GM12878 (cell line): ENCODE results near the gene STAT4. TPM values are rescaled to one million over a fixed set of nuclear protein-coding genes. Genes with fewer than 3 reads are reported as not detected.

Source experiments
- CEBPZ ChIP-seq: fragments of 150-350 bp; IDR thresholded peaks from 2 replicates; pipeline ENCODE4 v1.6.1; 2016; ENCODE audit warnings: low read depth, low read length
- EGR1 ChIP-seq, 2 experiments: IDR thresholded peaks; 1 replicate in 1 of 2; 2 replicates in 1 of 2; pipeline ENCODE4 v1.6.1; 2011 to 2012; ENCODE audit warnings: low read depth in 2 of 2, low read length in 2 of 2, borderline replicate concordance in 1 of 2, mild to moderate bottlenecking in 1 of 2, moderate library complexity in 1 of 2
- FOS ChIP-seq: IDR thresholded peaks from 3 replicates; pipeline ENCODE4 v1.6.1; 2011; ENCODE audit warnings: borderline replicate concordance; ENCODE audit not compliant: insufficient read length; ENCODE audit errors: extremely low read depth
- NR2F1 ChIP-seq: fragments of 450-650 bp; conservative IDR thresholded peaks from 2 replicates; pipeline ENCODE4 v1.6.1; 2017; ENCODE audit warnings: mild to moderate bottlenecking
- PAX5 ChIP-seq: IDR thresholded peaks from 2 replicates; pipeline ENCODE4 v1.6.1; 2011; ENCODE audit warnings: low read depth, low read length, borderline replicate concordance
- RAD21 ChIP-seq: IDR thresholded peaks from 2 replicates; pipeline ENCODE4 v1.6.1; 2011; ENCODE audit warnings: mild to moderate bottlenecking, low read depth, low read length, moderate library complexity; ENCODE audit not compliant: insufficient read depth
- STAT1 ChIP-seq: fragments of 450-650 bp; conservative IDR thresholded peaks from 2 replicates; pipeline ENCODE4 v1.6.1; 2014; ENCODE audit warnings: antibody characterized with exemption, mild to moderate bottlenecking
- SUZ12 ChIP-seq: fragments of 200-600 bp; sonication (generic); IDR thresholded peaks from one replicate; pipeline ENCODE4 v1.6.1; 2018; ENCODE audit warnings: antibody characterized with exemption, mild to moderate bottlenecking; ENCODE audit not compliant: unreplicated experiment
- TARDBP ChIP-seq: IDR thresholded peaks from 2 replicates; pipeline ENCODE4 v1.6.1; 2016; ENCODE audit warnings: borderline replicate concordance
- TCF3 ChIP-seq: IDR thresholded peaks from 2 replicates; pipeline ENCODE4 v1.6.1; 2012; ENCODE audit warnings: low read depth, mild to moderate bottlenecking, low read length, borderline replicate concordance; ENCODE audit not compliant: insufficient read depth
- WRNIP1 ChIP-seq: IDR thresholded peaks from 2 replicates; pipeline ENCODE4 v1.6.1; 2011; ENCODE audit warnings: low read depth, low read length, improper control_type of control experiment, borderline replicate concordance
- polyA plus RNA-seq, 11 experiments: library from polyadenylated mRNA; depleted of rRNA in 4 of 11; unstranded in 6 of 11; stranded (reverse) in 5 of 11; fragments of >200 nt; fragmentation: Nextera tagmentation in 4 of 11; fragmentation: Illumina TruSeq in 1 of 11; extraction: Ambion mirVana in 4 of 11; extraction: Trizol in 1 of 11; gene quantifications; 1 replicate in 1 of 11; 2 replicates in 10 of 11; pipeline versions ENCODE4 v1.2.1 to v1.2.3, GENCODE V29; 2011 to 2016; ENCODE audit warnings: inconsistent platforms in 2 of 11, missing spikeins in 2 of 11, low read depth in 1 of 11
- total RNA-seq, 4 experiments: library from RNA; depleted of rRNA in 3 of 4; stranded (reverse); fragments of >200 nt in 3 of 4; fragmentation: Illumina TruSeq in 1 of 4; extraction: Trizol in 1 of 4; gene quantifications; 2 replicates each; pipeline versions ENCODE4 v1.2.1 to v1.2.3, GENCODE V29; 2013 to 2021

Gene STAT4
- total and polyA plus RNA-seq, 10 of the 15 experiments (the other 5 are each of a cell fraction or from before 2014, with no cell fraction given) = 3.1 to 9.3 (median 7.1) TPM

GRCh38 chr2:191158193-191158592 is 7.4 kb upstream of the STAT4 start (continued):
- TF ChIP-seq CEBPZ (no peak), STAT1 (no peak), TCF3 (no peak), RAD21 (no peak), NR2F1 (no peak), TARDBP (no peak), PAX5 (no peak), EGR1 (IDR thresholded peaks at IDR 0.05; ENCODE audit: borderline replicate concordance in 1 of 2, low read depth in 2 of 2, low read length in 2 of 2) (no peak), FOS (no peak), SUZ12 (no peak), WRNIP1 (no peak)
- TF ChIP-seq, all 136 proteins: peak for 0
